CD8-positive, alpha-beta memory T cell (primary cell): ENCODE results near the gene OFD1. TPM values are rescaled to one million over a fixed set of nuclear protein-coding genes. Genes with fewer than 3 reads are reported as not detected.

ENCODE experiments used
- CTCF ChIA-PET: fragments of 350-600 bp; sonication (Branson Sonifier 250); formaldehyde crosslinking; loops from one replicate; lab custom pipeline; 2021; ENCODE audit warnings: antibody characterized with exemption; lab: Charles Lee
- POLR2A ChIA-PET: fragments of 350-600 bp; sonication (Branson Sonifier 250); formaldehyde crosslinking; loops from one replicate; lab custom pipeline; 2021; ENCODE audit warnings: antibody characterized with exemption; lab: Charles Lee
- DNase-seq, 5 donors: peaks; one replicate each; pipeline versions ENCODE4 v3.0.0 to v3.0.0-alpha.2; 2020 to 2022; ENCODE audit warnings: mixed read lengths in 1 of 5
- H3K27ac ChIP-seq: one replicate; pipeline ENCODE4 v1.7.0; 2013; ENCODE audit warnings: low read depth, mild to moderate bottlenecking, low read length, moderate library complexity
- H3K27me3 ChIP-seq: 2 replicates; pipeline ENCODE4 v1.7.0; 2013; ENCODE audit warnings: low read length, mild to moderate bottlenecking; ENCODE audit not compliant: insufficient read depth, poor library complexity, severe bottlenecking
- H3K36me3 ChIP-seq: 2 replicates; pipeline ENCODE4 v1.7.0; 2013; ENCODE audit warnings: mild to moderate bottlenecking, low read length, moderate library complexity; ENCODE audit not compliant: insufficient read depth
- H3K4me1 ChIP-seq: 2 replicates; pipeline ENCODE4 v1.7.0; 2013; ENCODE audit warnings: mild to moderate bottlenecking, low read length, moderate library complexity; ENCODE audit not compliant: insufficient read depth
- H3K4me3 ChIP-seq: 2 replicates; pipeline ENCODE4 v1.7.0; 2013; ENCODE audit warnings: mild to moderate bottlenecking, low read length
- H3K9me3 ChIP-seq: 2 replicates; pipeline ENCODE4 v1.7.0; 2013; ENCODE audit warnings: mild to moderate bottlenecking, low read length
- H3K27ac Mint-ChIP-seq, 8 donors: one replicate each; pipeline ENCODE4 v1.8.0; 2020 to 2021; ENCODE audit warnings: mixed read lengths in 8 of 8, mild to moderate bottlenecking in 6 of 8, inconsistent platforms in 3 of 8, moderate library complexity in 3 of 8
- H3K27me3 Mint-ChIP-seq, 2 donors: one replicate each; pipeline ENCODE4 v1.8.0; 2020 to 2021; ENCODE audit warnings: mixed read lengths in 2 of 2, mild to moderate bottlenecking in 1 of 2, moderate library complexity in 1 of 2
- H3K36me3 Mint-ChIP-seq, 3 donors: one replicate each; pipeline ENCODE4 v1.8.0; 2020 to 2021; ENCODE audit warnings: mixed read lengths in 3 of 3, inconsistent platforms in 1 of 3, mild to moderate bottlenecking in 1 of 3
- H3K4me1 Mint-ChIP-seq, 3 donors: one replicate each; pipeline ENCODE4 v1.8.0; 2020 to 2021; ENCODE audit warnings: mixed read lengths in 3 of 3, inconsistent platforms in 1 of 3, mild to moderate bottlenecking in 1 of 3
- H3K4me3 Mint-ChIP-seq, 7 donors: one replicate each; pipeline ENCODE4 v1.8.0; 2020 to 2021; ENCODE audit warnings: mixed read lengths in 7 of 7, mild to moderate bottlenecking in 6 of 7, moderate library complexity in 4 of 7, inconsistent platforms in 2 of 7
- H3K9me3 Mint-ChIP-seq, 5 donors: one replicate each; pipeline ENCODE4 v1.8.0; 2020 to 2022; ENCODE audit warnings: mixed read lengths in 5 of 5, mild to moderate bottlenecking in 3 of 5, moderate library complexity in 2 of 5, inconsistent platforms in 1 of 5
- polyA plus RNA-seq: library from polyadenylated mRNA; unstranded; fragments of 300-500 nt; fragmentation: Illumina TruSeq; gene quantifications from one replicate; pipeline ENCODE4 v1.2.3, GENCODE V29; 2021
- total RNA-seq, 2 experiments: library from RNA; stranded (reverse); gene quantifications; one replicate each; pipeline ENCODE4 v1.2.3, GENCODE V29; 2021

Gene OFD1
- total and polyA plus RNA-seq, 3 experiments from 2014 or later = 29.1 to 46.3 (median 30.4) TPM

DNA sequence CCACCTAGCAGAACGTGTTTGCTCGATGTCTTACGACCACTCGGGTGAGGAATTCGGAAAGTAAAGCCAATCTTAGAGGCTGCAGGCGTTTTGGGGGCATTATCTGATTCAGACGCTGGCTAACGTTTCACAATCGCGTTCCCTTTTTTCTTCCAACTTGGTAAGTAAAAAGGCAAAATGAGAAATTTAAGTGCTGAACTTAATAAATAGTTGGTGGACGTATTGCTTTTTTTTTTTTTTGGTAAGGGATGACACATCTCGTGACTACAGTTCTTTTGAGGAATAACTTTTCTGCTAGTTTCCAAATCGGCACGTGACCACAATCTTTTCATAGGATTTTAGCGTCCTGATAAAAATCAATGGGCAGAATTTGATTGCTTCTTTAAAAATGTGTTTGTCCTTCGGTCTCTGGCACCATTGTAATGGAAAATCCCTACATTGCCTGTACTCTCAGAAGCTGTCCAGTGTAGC is 44.8 kb upstream of the OFD1 start:
- CTCF ChIA-PET = interaction anchor here (0.7 kb wide), 1 partner anchor 723 kb away, joined by 3 read pairs; no protein-coding TSS in a partner anchor
- H3K36me3 Mint-ChIP-seq = peaks cover 0 to 12% (median 1%) of the 10 kb centered on the region in 3 donors

DNA sequence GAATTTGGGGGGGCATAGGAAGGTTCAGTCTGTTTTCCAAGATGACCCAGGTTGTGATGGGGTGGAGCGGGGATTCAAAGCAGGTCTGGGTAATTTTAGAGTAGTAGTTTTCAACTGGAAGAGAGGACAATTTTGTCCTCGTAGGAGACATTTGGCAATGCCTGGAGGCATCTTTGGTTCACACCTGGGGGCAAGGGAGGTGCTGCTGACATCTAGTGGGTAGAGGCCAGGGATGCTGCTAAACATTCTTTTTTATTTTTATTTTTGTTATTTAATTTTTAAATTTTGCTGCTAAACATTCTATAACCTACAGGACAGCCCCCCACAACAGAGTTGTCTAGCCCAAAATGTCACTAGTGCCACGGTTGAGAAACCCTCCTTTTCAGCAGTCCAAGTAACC is 43.7 kb upstream of the OFD1 start:
- CTCF ChIA-PET = no interaction called here
- no peaks in the 10 kb centered on the region for H3K9me3 Mint-ChIP-seq
- peaks cover 0 to 7% of the 10 kb centered on the region in 2 donors for H3K27me3 Mint-ChIP-seq
- Histone ChIP-seq H3K36me3 (no peaks in the 10 kb centered on the region), H3K9me3 (no peaks in the 10 kb centered on the region), H3K4me1 (peaks cover 52% of the 10 kb centered on the region), H3K27me3 (no peaks in the 10 kb centered on the region), H3K27ac (no peak overlapping the region), H3K4me3 (peak overlapping the region; percentile 80)
- H3K27ac Mint-ChIP-seq = peak overlapping the region; percentile 91 to 99 (median 96)
- H3K36me3 Mint-ChIP-seq = peaks cover 0 to 17% (median 0%) of the 10 kb centered on the region in 3 donors
- POLR2A ChIA-PET = interaction anchor here (1.1 kb wide), 1 partner anchor 44 kb away, joined by 3 read pairs; the partner anchor contains the start of genes OFD1 and TRAPPC2
- H3K4me3 Mint-ChIP-seq = peak overlapping the region; percentile 89 to 96 (median 93)
- DNase-seq = peak in 2 of 5 donors; percentile 6 to 49
- H3K4me1 Mint-ChIP-seq = peaks cover 66 to 81% (median 79%) of the 10 kb centered on the region in 3 donors

More for the DNA sequence above, 44.8 kb upstream of the OFD1 start:
- POLR2A ChIA-PET = interaction anchor here (1.6 to 3.9 kb wide), 2 partner anchors 45 to 47 kb away, joined by 8 to 17 read pairs; partner anchors contain the start of genes OFD1 and TRAPPC2
- Histone ChIP-seq H3K36me3 (no peaks in the 10 kb centered on the region), H3K4me3 (peak overlapping the region; percentile 80), H3K9me3 (no peaks in the 10 kb centered on the region), H3K4me1 (peaks cover 42% of the 10 kb centered on the region), H3K27me3 (no peaks in the 10 kb centered on the region), H3K27ac (peak overlapping the region; percentile 82)
- H3K27ac Mint-ChIP-seq = peak overlapping the region; percentile 91 to 99 (median 95)
- peaks cover 0 to 8% of the 10 kb centered on the region in 2 donors for H3K27me3 Mint-ChIP-seq
- no peaks in the 10 kb centered on the region for H3K9me3 Mint-ChIP-seq
- peak overlapping the region; percentile 89 to 96 (median 93) for H3K4me3 Mint-ChIP-seq
- H3K4me1 Mint-ChIP-seq = peaks cover 64 to 81% (median 78%) of the 10 kb centered on the region in 3 donors
- no peak for DNase-seq

DNA sequence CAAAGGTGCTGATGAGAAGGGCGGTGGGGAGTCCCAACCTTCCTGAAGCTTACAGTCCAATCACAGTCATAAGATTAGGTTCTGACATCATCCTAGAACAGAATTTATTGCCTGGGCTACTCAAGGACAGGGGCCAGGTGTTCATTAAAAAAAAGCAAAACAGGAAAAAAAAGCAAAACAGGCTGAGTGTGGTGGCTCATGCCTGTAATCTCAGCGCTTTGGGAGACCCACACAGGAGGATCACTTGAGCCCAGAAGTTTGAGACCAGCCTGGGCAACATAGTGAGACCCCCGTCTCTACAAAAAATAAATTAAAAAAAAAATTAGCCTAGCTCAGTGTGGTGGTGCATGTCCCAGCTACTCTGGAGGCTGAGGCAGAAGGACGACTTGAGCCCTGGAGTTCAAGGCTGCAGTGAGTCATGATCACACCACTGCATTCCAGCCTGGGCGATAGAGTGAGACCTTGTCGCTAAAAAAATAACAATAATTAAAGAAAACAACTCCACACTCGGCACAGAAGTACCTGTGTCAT is 42.6 kb upstream of the OFD1 start:
- H3K27me3 ChIP-seq = no peaks in the 10 kb centered on the region
- Mint-ChIP-seq H3K4me3 (peak overlapping the region; percentile 68 to 88 (median 69)), H3K27ac (peak overlapping the region; percentile 63 to 91 (median 81)), H3K27me3 (peaks cover 0 to 7% of the 10 kb centered on the region in 2 donors), H3K36me3 (peaks cover 0 to 17% (median 0%) of the 10 kb centered on the region in 3 donors), H3K4me1 (peaks cover 75 to 86% (median 85%) of the 10 kb centered on the region in 3 donors), H3K9me3 (no peaks in the 10 kb centered on the region)
- peak overlapping the region; percentile 4 for H3K27ac ChIP-seq
- DNase-seq = peak in 1 of 5 donors; percentile 11
- no peaks in the 10 kb centered on the region for H3K9me3 ChIP-seq
- no peak overlapping the region for H3K4me3 ChIP-seq
- peaks cover 59% of the 10 kb centered on the region for H3K4me1 ChIP-seq
- H3K36me3 ChIP-seq = no peaks in the 10 kb centered on the region
- ChIA-PET POLR2A (interaction anchor here (0.6 to 1.1 kb wide), 2 partner anchors 33 to 43 kb away, joined by 3 to 6 read pairs; partner anchors contain the start of genes OFD1 and TRAPPC2), CTCF (interaction anchor here (1.0 kb wide), 1 partner anchor 689 kb away, joined by 3 read pairs; no protein-coding TSS in a partner anchor)

DNA sequence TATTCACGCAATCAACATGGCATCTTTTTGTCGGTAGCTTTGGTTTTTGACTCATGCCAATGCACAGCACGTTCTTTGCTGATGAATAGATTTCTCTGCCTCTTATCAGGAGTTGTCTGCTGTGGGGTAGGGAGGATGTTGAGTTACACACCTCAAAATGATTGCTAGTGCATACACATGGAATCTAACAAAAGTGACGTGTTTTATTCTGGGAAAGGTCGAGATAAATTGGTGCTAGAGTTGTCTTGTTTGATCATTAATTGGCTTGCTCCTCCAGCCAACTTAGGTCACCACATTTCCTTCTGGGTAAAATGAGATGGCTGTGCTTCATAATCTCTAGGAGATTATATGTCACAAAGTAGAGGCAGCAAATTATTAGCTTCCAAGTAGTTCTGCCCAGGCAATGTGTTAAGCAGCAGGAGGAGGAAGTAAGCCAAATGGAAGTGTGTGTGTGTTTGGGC is 41.7 kb upstream of the OFD1 start:
- H3K9me3 Mint-ChIP-seq = no peaks in the 10 kb centered on the region
- no peaks in the 10 kb centered on the region for H3K27me3 ChIP-seq
- no peaks in the 10 kb centered on the region for H3K36me3 ChIP-seq
- no peak overlapping the region for H3K4me3 ChIP-seq
- peak overlapping the region in 7 of 8 donors; percentile 60 to 91 (median 82) for H3K27ac Mint-ChIP-seq
- H3K36me3 Mint-ChIP-seq = peaks cover 0 to 17% (median 0%) of the 10 kb centered on the region in 3 donors
- POLR2A ChIA-PET = no interaction called here
- peak overlapping the region; percentile 40 for H3K27ac ChIP-seq
- H3K4me1 ChIP-seq = peaks cover 67% of the 10 kb centered on the region
- peaks cover 80 to 89% (median 85%) of the 10 kb centered on the region in 3 donors for H3K4me1 Mint-ChIP-seq
- no peaks in the 10 kb centered on the region for H3K9me3 ChIP-seq
- DNase-seq = no peak
- H3K27me3 Mint-ChIP-seq = peaks cover 0 to 7% of the 10 kb centered on the region in 2 donors
- CTCF ChIA-PET = interaction anchor here (0.7 kb wide), 1 partner anchor 17 kb away, joined by 3 read pairs; no protein-coding TSS in a partner anchor
- H3K4me3 Mint-ChIP-seq = peak overlapping the region; percentile 68 to 88 (median 69)

DNA sequence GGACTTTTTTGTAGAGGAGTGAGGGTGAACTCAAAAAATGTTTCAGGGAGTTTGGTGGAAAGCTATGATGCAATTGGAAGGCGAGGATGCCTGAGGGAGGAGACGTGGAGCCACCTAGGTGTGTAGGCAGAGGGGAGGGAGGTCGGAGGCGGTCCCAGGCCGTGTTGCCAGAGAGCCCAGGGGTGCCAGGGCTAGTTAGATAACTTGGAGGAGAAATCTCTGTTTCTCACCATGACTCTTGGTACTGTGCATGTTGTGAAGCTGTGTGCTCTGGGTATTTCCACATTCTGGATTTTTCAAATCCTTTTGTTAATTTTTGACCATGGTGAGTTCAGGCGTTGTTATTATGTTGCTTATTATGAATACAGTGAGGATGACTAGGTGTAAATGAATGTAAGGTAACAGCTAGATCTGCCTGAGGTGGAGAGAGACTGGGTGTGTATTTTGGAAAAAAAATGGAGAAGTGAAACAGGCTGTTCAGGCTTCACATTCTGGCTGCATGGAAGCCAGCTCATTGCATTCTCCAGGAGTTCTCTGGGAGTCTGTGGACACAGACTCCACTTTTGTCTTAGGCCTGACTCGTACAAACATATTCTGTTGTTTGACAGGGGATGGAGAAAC is 41.1 kb upstream of the OFD1 start:
- H3K27ac Mint-ChIP-seq = peak overlapping the region; percentile 45 to 91 (median 72)
- peaks cover 0 to 17% (median 0%) of the 10 kb centered on the region in 3 donors for H3K36me3 Mint-ChIP-seq
- peaks cover 67% of the 10 kb centered on the region for H3K4me1 ChIP-seq

DNA sequence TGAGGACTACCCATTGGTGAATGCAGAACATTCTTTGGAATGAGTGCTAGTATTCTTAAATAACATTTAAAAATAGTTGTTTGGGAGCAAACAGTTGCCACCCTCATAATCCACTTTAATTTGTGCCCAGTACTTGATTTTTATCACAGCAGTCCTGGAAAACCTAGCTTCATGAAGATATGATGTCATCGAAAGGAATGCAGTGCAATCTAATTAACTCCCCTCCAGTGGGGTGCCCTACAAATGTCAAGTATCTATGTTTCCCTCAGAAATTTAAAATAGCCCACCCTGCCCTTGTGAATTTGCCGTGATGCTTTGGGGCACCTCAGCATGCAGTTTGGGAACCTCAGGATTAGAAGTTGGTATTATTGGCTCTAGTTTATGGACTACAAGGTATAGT is 40.2 kb upstream of the OFD1 start:
- Histone ChIP-seq H3K27ac (no peak overlapping the region), H3K9me3 (no peaks in the 10 kb centered on the region), H3K4me1 (peaks cover 73% of the 10 kb centered on the region), H3K4me3 (no peak overlapping the region), H3K36me3 (no peaks in the 10 kb centered on the region), H3K27me3 (no peaks in the 10 kb centered on the region)
- Mint-ChIP-seq H3K27me3 (peaks cover 0 to 2% of the 10 kb centered on the region in 2 donors), H3K4me3 (peak overlapping the region in 3 of 7 donors; percentile 5 to 68 (median 32)), H3K36me3 (peaks cover 0 to 16% (median 1%) of the 10 kb centered on the region in 3 donors), H3K27ac (peak overlapping the region in 3 of 8 donors; percentile 17 to 91 (median 30)), H3K9me3 (no peaks in the 10 kb centered on the region), H3K4me1 (peaks cover 77 to 93% (median 90%) of the 10 kb centered on the region in 3 donors)
- POLR2A ChIA-PET = interaction anchor here (1.3 kb wide), 1 partner anchor 40 kb away, joined by 4 read pairs; the partner anchor contains the start of genes OFD1 and TRAPPC2
- DNase-seq = no peak
- CTCF ChIA-PET = interaction anchor here (0.9 kb wide), 1 partner anchor 54 kb away, joined by 3 read pairs; no protein-coding TSS in a partner anchor

More for the DNA sequence above, 41.1 kb upstream of the OFD1 start:
- POLR2A ChIA-PET = interaction anchor here (1.3 kb wide), 1 partner anchor 41 kb away, joined by 4 read pairs; the partner anchor contains the start of genes OFD1 and TRAPPC2
- H3K27ac ChIP-seq = no peak overlapping the region
- H3K9me3 ChIP-seq = no peaks in the 10 kb centered on the region
- CTCF ChIA-PET = interaction anchor here (0.7 kb wide), 1 partner anchor 16 kb away, joined by 3 read pairs; no protein-coding TSS in a partner anchor
- H3K27me3 ChIP-seq = no peaks in the 10 kb centered on the region
- DNase-seq = no peak
- no peaks in the 10 kb centered on the region for H3K9me3 Mint-ChIP-seq
- peak overlapping the region; percentile 1 to 77 (median 45) for H3K4me3 Mint-ChIP-seq
- no peak overlapping the region for H3K4me3 ChIP-seq
- no peaks in the 10 kb centered on the region for H3K36me3 ChIP-seq
- peaks cover 0 to 5% of the 10 kb centered on the region in 2 donors for H3K27me3 Mint-ChIP-seq
- H3K4me1 Mint-ChIP-seq = peaks cover 75 to 89% (median 85%) of the 10 kb centered on the region in 3 donors

DNA sequence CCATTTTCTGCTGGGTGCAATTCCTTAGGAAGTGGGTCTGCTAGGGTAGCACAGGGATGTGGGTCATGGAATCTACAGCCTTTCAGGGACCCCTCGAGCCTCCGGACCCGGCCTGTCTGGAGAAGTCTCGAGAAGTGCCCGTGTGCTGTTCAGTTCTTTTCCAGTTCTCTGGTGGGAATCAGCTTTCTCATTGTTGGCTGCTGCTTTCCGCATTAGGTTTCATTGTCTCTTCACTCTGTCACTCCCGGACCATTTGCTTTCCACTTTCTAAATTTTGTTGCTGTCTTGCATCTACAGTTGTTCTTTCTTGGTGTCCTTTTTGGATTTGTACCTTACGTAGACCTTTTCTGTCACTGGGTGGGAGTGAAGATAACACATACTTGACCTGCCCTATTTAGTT is 39.6 kb upstream of the OFD1 start:
- Histone ChIP-seq H3K27me3 (no peaks in the 10 kb centered on the region), H3K36me3 (no peaks in the 10 kb centered on the region), H3K27ac (no peak overlapping the region), H3K4me3 (no peak overlapping the region), H3K4me1 (peaks cover 74% of the 10 kb centered on the region), H3K9me3 (no peaks in the 10 kb centered on the region)
- ChIA-PET POLR2A (interaction anchor here (1.0 to 1.3 kb wide), 2 partner anchors 40 kb away, joined by 3 to 4 read pairs; partner anchors contain the start of genes OFD1 and TRAPPC2), CTCF (interaction anchor here (0.9 kb wide), 1 partner anchor 53 kb away, joined by 3 read pairs; no protein-coding TSS in a partner anchor)
- Mint-ChIP-seq H3K4me1 (peaks cover 76 to 94% (median 91%) of the 10 kb centered on the region in 3 donors), H3K36me3 (peaks cover 0 to 12% (median 3%) of the 10 kb centered on the region in 3 donors), H3K27ac (peak overlapping the region in 7 of 8 donors; percentile 30 to 91 (median 72)), H3K9me3 (no peaks in the 10 kb centered on the region), H3K4me3 (peak overlapping the region in 6 of 7 donors; percentile 5 to 71 (median 26)), H3K27me3 (peaks cover 0 to 2% of the 10 kb centered on the region in 2 donors)
- DNase-seq = no peak
